ENCODE results near the gene SLC35F2.
"Not testable (repeated sequence)": the region's sequence is repeated elsewhere in the genome, so short reads cannot be mapped to it uniquely, and the experiment has no call there.

The SLC35F2 gene

GRCh38 chr11:107864591-107864990 lies 6.0 kb upstream of the SLC35F2 start:
- Histone ChIP-seq H3K27ac (no peak overlapping the region), H3K4me3 (ENCODE audit: low read depth, low read length) (no peak overlapping the region), H3K27me3 (ENCODE audit: insufficient read depth, low read depth, severe bottlenecking) (no peaks in the 10 kb centered on the region), H3K36me3 (no peaks in the 10 kb centered on the region), H3K9me3 (ENCODE audit: severe bottlenecking) (no peaks in the 10 kb centered on the region)
- TF ChIP-seq CTCF (IDR thresholded peaks at IDR 0.05; ENCODE audit: low read depth, low read length): no peak
- no peak for DNase-seq

- no peak for TF ChIP-seq CTCF (IDR thresholded peaks at IDR 0.05; ENCODE audit: low read depth, low read length)
- H3K4me3 ChIP-seq (ENCODE audit: low read depth, low read length): peak overlapping the region; percentile 86
- H3K27ac ChIP-seq: no peak overlapping the region
- H3K9me3 ChIP-seq (ENCODE audit: severe bottlenecking): no peaks in the 10 kb centered on the region
- no peaks in the 10 kb centered on the region for H3K27me3 ChIP-seq (ENCODE audit: insufficient read depth, low read depth, severe bottlenecking)
- no peak for DNase-seq
- H3K36me3 ChIP-seq: no peaks in the 10 kb centered on the region
Observed at GRCh38 chr11:107860688-107861087, 2.1 kb upstream of the SLC35F2 start.

- peak; percentile 33 for DNase-seq
- not testable (repeated sequence) for H3K27me3 ChIP-seq (ENCODE audit: insufficient read depth, low read depth, severe bottlenecking); H3K36me3 ChIP-seq; H3K9me3 ChIP-seq (ENCODE audit: severe bottlenecking)
- peak overlapping the region; percentile 86 for H3K4me3 ChIP-seq (ENCODE audit: low read depth, low read length)
- peak overlapping the region; percentile 83 for H3K27ac ChIP-seq
Observed at GRCh38 chr11:107860240-107860620, 1.6 kb upstream of the SLC35F2 start.

GRCh38 chr11:107859459-107860239 lies 1.1 kb upstream of the SLC35F2 start:
- DNase-seq: peak; percentile 75
- peak overlapping the region; percentile 86 for H3K4me3 ChIP-seq (ENCODE audit: low read depth, low read length)
- no peaks in the 10 kb centered on the region; the same call in 1 of the 2 replicates for H3K36me3 ChIP-seq
- no peaks in the 10 kb centered on the region for H3K9me3 ChIP-seq (ENCODE audit: severe bottlenecking)
- H3K27me3 ChIP-seq (ENCODE audit: insufficient read depth, low read depth, severe bottlenecking): no peaks in the 10 kb centered on the region
- no peak for TF ChIP-seq CTCF (IDR thresholded peaks at IDR 0.05; ENCODE audit: low read depth, low read length)
- H3K27ac ChIP-seq: peak overlapping the region; percentile 83

GRCh38 chr11:107857550-107858216 lies 904 bp downstream of the SLC35F2 start:
- no peaks in the 10 kb centered on the region for H3K9me3 ChIP-seq (ENCODE audit: severe bottlenecking)
- no peaks in the 10 kb centered on the region; the same call in 1 of the 2 replicates for H3K36me3 ChIP-seq
- H3K27me3 ChIP-seq (ENCODE audit: insufficient read depth, low read depth, severe bottlenecking): no peaks in the 10 kb centered on the region
- H3K4me3 ChIP-seq (ENCODE audit: low read depth, low read length): peak overlapping the region; percentile 86
- DNase-seq: peak; percentile 12
- no peak for TF ChIP-seq CTCF (IDR thresholded peaks at IDR 0.05; ENCODE audit: low read depth, low read length)
- no peak overlapping the region for H3K27ac ChIP-seq

GRCh38 chr11:107856981-107857517 lies 1.5 kb downstream of the SLC35F2 start:
- Histone ChIP-seq H3K36me3 (no peaks in the 10 kb centered on the region; the same call in 1 of the 2 replicates), H3K9me3 (ENCODE audit: severe bottlenecking) (no peaks in the 10 kb centered on the region), H3K4me3 (ENCODE audit: low read depth, low read length) (no peak overlapping the region), H3K27me3 (ENCODE audit: insufficient read depth, low read depth, severe bottlenecking) (no peaks in the 10 kb centered on the region), H3K27ac (no peak overlapping the region)
- no peak for DNase-seq
- TF ChIP-seq CTCF (IDR thresholded peaks at IDR 0.05; ENCODE audit: low read depth, low read length): no peak
